Measurements from ENCODE around the gene SCRN1.

- no peak for TF ChIP-seq SUZ12 (IDR thresholded peaks at IDR 0.05; ENCODE audit: extremely low read depth, insufficient read depth, insufficient read length)
- no peak for TF ChIP-seq ZNF274 (IDR thresholded peaks at IDR 0.05; ENCODE audit: low read depth, low read length)
- TF ChIP-seq YY1 (IDR thresholded peaks at IDR 0.05; ENCODE audit: insufficient read depth, insufficient read length), result no peak
Observed at GRCh38 chr7:29924006-29924405, 65.6 kb downstream of the SCRN1 start.
